ENCODE measurements around the gene ATP6V1G3. TPM values are rescaled to one million over a fixed set of nuclear protein-coding genes. Genes with fewer than 3 reads are reported as not detected.

The ATP6V1G3 gene
- total and polyA plus RNA-seq, 9 of the 15 experiments (the other 6 are each of a cell fraction or from before 2014, with no cell fraction given): 0.32 TPM; not detected in 8

GRCh38 chr1:198491596-198491995 lies 48.9 kb downstream of the ATP6V1G3 start (continued):
- TF ChIP-seq STAT5B (CRISPR knock-in tag; IDR thresholded peaks at IDR 0.05) (no peak), ZNF184 (CRISPR knock-in tag; IDR thresholded peaks at IDR 0.05) (no peak), ZNF407 (IDR thresholded peaks at IDR 0.05; ENCODE audit: low read depth) (no peak), ARID4B (CRISPR knock-in tag; IDR thresholded peaks at IDR 0.05) (no peak), ZC3H4 (CRISPR knock-in tag; IDR thresholded peaks at IDR 0.05; ENCODE audit: borderline replicate concordance) (no peak), LCOR (CRISPR knock-in tag; IDR thresholded peaks at IDR 0.05) (no peak), ZBED1 (IDR thresholded peaks at IDR 0.05) (no peak), RBM17 (IDR thresholded peaks at IDR 0.05; ENCODE audit: borderline replicate concordance, low read depth, low read length) (no peak)

Measured in K562 (cell line).